GM12878 (cell line): ENCODE results near the gene CHRNG. TPM values are rescaled to one million over a fixed set of nuclear protein-coding genes. Genes with fewer than 3 reads are reported as not detected.
A peak's percentile ranks its signal among the peaks of the same experiment; 100 is the strongest.

Experiments used
- ATAC-seq: fragments of 200-7000 bp; cut with Tn5 transposase; 3 replicates; pipeline ENCODE4 v1.9.1; 2020; ENCODE audit warnings: mild to moderate bottlenecking, moderate library complexity
- BruUV-seq: library from RNA; stranded (reverse); fragments of 400-500 nt; replicated peaks from 2 replicates; lab custom pipeline; 2021; lab: Mats Ljungman, UMichigan
- CTCF ChIA-PET: fragments of 300-600 bp; sonication (Branson Sonifier 250); formaldehyde crosslinking; extraction: SDS; loops from one replicate; lab custom pipeline; 2021; ENCODE audit warnings: inconsistent platforms; lab: Yijun Ruan, JAX
- POLR2A ChIA-PET: fragments of 350-600 bp; formaldehyde crosslinking; extraction: SDS; loops from one replicate; lab custom pipeline; 2021; ENCODE audit warnings: inconsistent platforms; lab: Charles Lee
- RAD21 ChIA-PET: fragments of 300-600 bp; sonication (Branson Sonifier 250); formaldehyde crosslinking; loops from one replicate; lab custom pipeline; 2023; ENCODE audit warnings: antibody characterized with exemption; ENCODE audit not compliant: unreplicated experiment; lab: Charles Lee
- SMC1A ChIA-PET: fragments of 300-600 bp; sonication (Branson Sonifier 250); formaldehyde crosslinking; loops from one replicate; lab custom pipeline; 2023; ENCODE audit not compliant: unreplicated experiment, uncharacterized antibody; lab: Charles Lee
- DNase-seq: peaks from one replicate; pipeline ENCODE4 v3.0.0-alpha.2; 2011; ENCODE audit warnings: low read depth, low spot score
- FAIRE-seq: peaks from 3 replicates; lab custom pipeline; 2011; peaks lifted over from hg19 to GRCh38; lab: Jason Lieb, UNC
- H2AFZ ChIP-seq: 2 replicates; pipeline ENCODE4 v1.6.0; 2011; ENCODE audit warnings: low read depth, low read length, control low read depth; ENCODE audit not compliant: control insufficient read depth
- H3K27ac ChIP-seq: 2 replicates; pipeline ENCODE4 v1.5.1; 2011; ENCODE audit warnings: control low read depth; ENCODE audit not compliant: control insufficient read depth, insufficient read depth
- H3K27me3 ChIP-seq, 2 experiments: replicated peaks in 1 of 2; 2 replicates each; pipeline versions ENCODE4 v1.6.0 to v1.6.1; 2011; ENCODE audit warnings: low read length in 1 of 2; ENCODE audit not compliant: control insufficient read depth in 2 of 2, insufficient read depth in 2 of 2
- H3K36me3 ChIP-seq, 2 experiments: 2 replicates each; pipeline ENCODE4 v1.5.1; 2011; ENCODE audit warnings: low read length in 1 of 2; ENCODE audit not compliant: control insufficient read depth in 2 of 2, insufficient read depth in 2 of 2
- H3K4me1 ChIP-seq: 2 replicates; pipeline ENCODE4 v1.6.1; 2011; ENCODE audit warnings: mild to moderate bottlenecking, low read length, moderate library complexity, mixed read lengths; ENCODE audit not compliant: control insufficient read depth, insufficient read depth
- H3K4me2 ChIP-seq: 2 replicates; pipeline ENCODE4 v1.6.0; 2011; ENCODE audit warnings: control low read depth; ENCODE audit not compliant: control insufficient read depth, insufficient read depth
- H3K4me3 ChIP-seq: fragments of 200-600 bp; sonication (generic); 2 replicates; pipeline ENCODE4 v1.5.1; 2016
- H3K79me2 ChIP-seq: 2 replicates; pipeline ENCODE4 v1.6.0; 2011; ENCODE audit warnings: low read length; ENCODE audit not compliant: control insufficient read depth, insufficient read depth
- H3K9ac ChIP-seq: 2 replicates; pipeline ENCODE4 v1.8.0; 2011; ENCODE audit warnings: low read length, control low read depth, mixed read lengths; ENCODE audit not compliant: control insufficient read depth, insufficient read depth
- H3K9me3 ChIP-seq: replicated peaks from 3 replicates; pipeline ENCODE4 v1.5.1; 2011; ENCODE audit warnings: mild to moderate bottlenecking, low read length; ENCODE audit not compliant: control insufficient read depth, insufficient read depth
- H4K20me1 ChIP-seq: 2 replicates; pipeline ENCODE4 v1.6.0; 2011; ENCODE audit not compliant: control insufficient read depth, insufficient read depth
- CHD2 ChIP-seq: IDR thresholded peaks from 2 replicates; pipeline ENCODE4 v1.6.1; 2011; ENCODE audit warnings: low read depth, low read length, improper control_type of control experiment, borderline replicate concordance
- EP300 ChIP-seq, 2 experiments: fragments of 150-350 bp in 1 of 2; IDR thresholded peaks; 2 replicates each; pipeline ENCODE4 v1.6.1; 2011 to 2012; ENCODE audit warnings: low read depth in 2 of 2, low read length in 2 of 2, borderline replicate concordance in 1 of 2, improper control_type of control experiment in 1 of 2, inconsistent platforms in 1 of 2; ENCODE audit not compliant: control insufficient read depth in 1 of 2
- FOXK2 ChIP-seq: fragments of 450-650 bp; IDR thresholded peaks from 2 replicates; pipeline ENCODE4 v1.6.1; 2017; ENCODE audit warnings: mild to moderate bottlenecking, moderate library complexity
- IKZF2 ChIP-seq, 2 experiments: fragments of 450-650 bp; IDR thresholded peaks; 2 replicates each; pipeline ENCODE4 v1.6.1; 2017; ENCODE audit warnings: mild to moderate bottlenecking in 2 of 2, moderate library complexity in 2 of 2
- KDM1A ChIP-seq: fragments of 200-600 bp; sonication (generic); IDR thresholded peaks from 2 replicates; pipeline ENCODE4 v1.6.1; 2016; ENCODE audit warnings: borderline replicate concordance
- LARP7 ChIP-seq: fragments of 450-650 bp; IDR thresholded peaks from 2 replicates; pipeline ENCODE4 v1.6.1; 2017; ENCODE audit warnings: mild to moderate bottlenecking
- NFYA ChIP-seq: IDR thresholded peaks from 2 replicates; pipeline ENCODE4 v1.6.1; 2011; ENCODE audit warnings: low read depth, mild to moderate bottlenecking, low read length, improper control_type of control experiment, borderline replicate concordance
- NRF1 ChIP-seq: conservative IDR thresholded peaks from 2 replicates; pipeline ENCODE4 v1.6.1; 2011; ENCODE audit warnings: mild to moderate bottlenecking, low read depth, low read length, improper control_type of control experiment
- POU2F2 ChIP-seq: IDR thresholded peaks from 3 replicates; pipeline ENCODE4 v1.6.1; 2011; ENCODE audit warnings: low read depth, mild to moderate bottlenecking, low read length, borderline replicate concordance
- YY1 ChIP-seq: IDR thresholded peaks from 2 replicates; pipeline ENCODE4 v1.6.1; 2011; ENCODE audit warnings: low read depth, mild to moderate bottlenecking, low read length
- ZNF622 ChIP-seq: fragments of 450-650 bp; IDR thresholded peaks from 2 replicates; pipeline ENCODE4 v1.6.1; 2017; ENCODE audit warnings: mild to moderate bottlenecking, inconsistent platforms
- WGBS: methylation state at CpG from one replicate; pipeline ENCODE4 v1.1.6; 2016; ENCODE audit warnings: low lambda C conversion rate; ENCODE audit not compliant: insufficient replicate concordance, insufficient coverage; ENCODE audit errors: missing lambda C conversion rate; 5-methylcytosine and 5-hydroxymethylcytosine counted together
- in situ Hi-C: fragments of 300-500 bp; cut with MboI; formaldehyde crosslinking; loops from 9 replicates; pipeline ENCODE4 v1.14.3; 2018; ENCODE audit warnings: mixed read lengths
- intact Hi-C: fragments of 100-400 bp; cut with micrococcal nuclease; formaldehyde crosslinking; loops from one replicate; pipeline ENCODE4 v1.14.2; 2022; ENCODE audit not compliant: unreplicated experiment
- polyA plus RNA-seq, 11 experiments: library from polyadenylated mRNA; depleted of rRNA in 4 of 11; unstranded in 6 of 11; stranded (reverse) in 5 of 11; fragments of >200 nt; fragmentation: Nextera tagmentation in 4 of 11; fragmentation: Illumina TruSeq in 1 of 11; extraction: Ambion mirVana in 4 of 11; extraction: Trizol in 1 of 11; gene quantifications; 1 replicate in 1 of 11; 2 replicates in 10 of 11; pipeline versions ENCODE4 v1.2.1 to v1.2.3, GENCODE V29; 2011 to 2016; ENCODE audit warnings: inconsistent platforms in 2 of 11, missing spikeins in 2 of 11, low read depth in 1 of 11
- total RNA-seq, 4 experiments: library from RNA; depleted of rRNA in 3 of 4; stranded (reverse); fragments of >200 nt in 3 of 4; fragmentation: Illumina TruSeq in 1 of 4; extraction: Trizol in 1 of 4; gene quantifications; 2 replicates each; pipeline versions ENCODE4 v1.2.1 to v1.2.3, GENCODE V29; 2013 to 2021
- TF ChIP-seq, protein P1 (sequence below): IDR thresholded peaks from 2 replicates; pipeline ENCODE4 v1.6.1; 2012; ENCODE audit warnings: low read depth, low read length, improper control_type of control experiment
- TF ChIP-seq, protein P2 (sequence below): fragments of 450-650 bp; IDR thresholded peaks from 2 replicates; pipeline ENCODE4 v1.6.1; 2016; ENCODE audit warnings: mild to moderate bottlenecking
- TF ChIP-seq, protein P3 (sequence below): fragments of 450-650 bp; conservative IDR thresholded peaks from 2 replicates; pipeline ENCODE4 v1.6.1; 2017; ENCODE audit warnings: mild to moderate bottlenecking, moderate library complexity

Gene CHRNG
- total and polyA plus RNA-seq, 10 of the 15 experiments (the other 5 are each of a cell fraction or from before 2014, with no cell fraction given) = 0.17 TPM; not detected in 9

GRCh38 chr2:232520489-232520888 lies 19.0 kb upstream of the CHRNG start:
- intact Hi-C loops = no loop called here
- Histone ChIP-seq H3K27ac (no peak overlapping the region), H3K4me3 (no peak overlapping the region), H4K20me1 (no peaks in the 10 kb centered on the region), H3K36me3 (no peaks in the 10 kb centered on the region), H3K4me2 (no peak overlapping the region), H3K27me3 (peaks cover 3 to 6% of the 10 kb centered on the region in 2 experiments; a peak in 3 of 4 replicates), H3K9ac (no peak overlapping the region), H3K9me3 (no peaks in the 10 kb centered on the region), H3K4me1 (no peaks in the 10 kb centered on the region), H2AFZ (no peak overlapping the region), H3K79me2 (no peaks in the 10 kb centered on the region)
- SMC1A ChIA-PET = no interaction called here
- peak; percentile 22; the same call in 1 of the 3 replicates for ATAC-seq
- TF ChIP-seq, protein P1, sequence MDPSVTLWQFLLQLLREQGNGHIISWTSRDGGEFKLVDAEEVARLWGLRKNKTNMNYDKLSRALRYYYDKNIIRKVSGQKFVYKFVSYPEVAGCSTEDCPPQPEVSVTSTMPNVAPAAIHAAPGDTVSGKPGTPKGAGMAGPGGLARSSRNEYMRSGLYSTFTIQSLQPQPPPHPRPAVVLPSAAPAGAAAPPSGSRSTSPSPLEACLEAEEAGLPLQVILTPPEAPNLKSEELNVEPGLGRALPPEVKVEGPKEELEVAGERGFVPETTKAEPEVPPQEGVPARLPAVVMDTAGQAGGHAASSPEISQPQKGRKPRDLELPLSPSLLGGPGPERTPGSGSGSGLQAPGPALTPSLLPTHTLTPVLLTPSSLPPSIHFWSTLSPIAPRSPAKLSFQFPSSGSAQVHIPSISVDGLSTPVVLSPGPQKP = no peak
- no peak for TF ChIP-seq NFYA
- TF ChIP-seq YY1 = no peak
- TF ChIP-seq ZNF622 = no peak
- no peak for TF ChIP-seq EP300 (IDR thresholded peaks at IDR 0.05; ENCODE audit: borderline replicate concordance in 1 of 2, control insufficient read depth in 1 of 2, low read depth in 2 of 2, low read length in 2 of 2)
- no peak for TF ChIP-seq IKZF2 (IDR thresholded peaks at IDR 0.05)
- TF ChIP-seq FOXK2 = no peak
- TF ChIP-seq, protein P2, sequence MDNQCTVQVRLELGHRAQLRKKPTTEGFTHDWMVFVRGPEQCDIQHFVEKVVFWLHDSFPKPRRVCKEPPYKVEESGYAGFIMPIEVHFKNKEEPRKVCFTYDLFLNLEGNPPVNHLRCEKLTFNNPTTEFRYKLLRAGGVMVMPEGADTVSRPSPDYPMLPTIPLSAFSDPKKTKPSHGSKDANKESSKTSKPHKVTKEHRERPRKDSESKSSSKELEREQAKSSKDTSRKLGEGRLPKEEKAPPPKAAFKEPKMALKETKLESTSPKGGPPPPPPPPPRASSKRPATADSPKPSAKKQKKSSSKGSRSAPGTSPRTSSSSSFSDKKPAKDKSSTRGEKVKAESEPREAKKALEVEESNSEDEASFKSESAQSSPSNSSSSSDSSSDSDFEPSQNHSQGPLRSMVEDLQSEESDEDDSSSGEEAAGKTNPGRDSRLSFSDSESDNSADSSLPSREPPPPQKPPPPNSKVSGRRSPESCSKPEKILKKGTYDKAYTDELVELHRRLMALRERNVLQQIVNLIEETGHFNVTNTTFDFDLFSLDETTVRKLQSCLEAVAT = no peak
- TF ChIP-seq, protein P3, sequence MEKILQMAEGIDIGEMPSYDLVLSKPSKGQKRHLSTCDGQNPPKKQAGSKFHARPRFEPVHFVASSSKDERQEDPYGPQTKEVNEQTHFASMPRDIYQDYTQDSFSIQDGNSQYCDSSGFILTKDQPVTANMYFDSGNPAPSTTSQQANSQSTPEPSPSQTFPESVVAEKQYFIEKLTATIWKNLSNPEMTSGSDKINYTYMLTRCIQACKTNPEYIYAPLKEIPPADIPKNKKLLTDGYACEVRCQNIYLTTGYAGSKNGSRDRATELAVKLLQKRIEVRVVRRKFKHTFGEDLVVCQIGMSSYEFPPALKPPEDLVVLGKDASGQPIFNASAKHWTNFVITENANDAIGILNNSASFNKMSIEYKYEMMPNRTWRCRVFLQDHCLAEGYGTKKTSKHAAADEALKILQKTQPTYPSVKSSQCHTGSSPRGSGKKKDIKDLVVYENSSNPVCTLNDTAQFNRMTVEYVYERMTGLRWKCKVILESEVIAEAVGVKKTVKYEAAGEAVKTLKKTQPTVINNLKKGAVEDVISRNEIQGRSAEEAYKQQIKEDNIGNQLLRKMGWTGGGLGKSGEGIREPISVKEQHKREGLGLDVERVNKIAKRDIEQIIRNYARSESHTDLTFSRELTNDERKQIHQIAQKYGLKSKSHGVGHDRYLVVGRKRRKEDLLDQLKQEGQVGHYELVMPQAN = no peak
- no peak for TF ChIP-seq LARP7
- no peak for TF ChIP-seq CHD2
- TF ChIP-seq POU2F2 = no peak
- TF ChIP-seq KDM1A = no peak
- no peak for TF ChIP-seq NRF1
- 25% methylated on average over 15 of the region's 15 CpGs for WGBS
- in situ Hi-C loops = no loop called here
- no peak for DNase-seq
- FAIRE-seq = no peak
- CTCF ChIA-PET = interaction anchor here (1.2 to 1.6 kb wide), 4 partner anchors 11 to 613 kb away, joined by 3 to 5 read pairs (median 4); no protein-coding TSS in a partner anchor
- BruUV-seq = no TSS peak
- POLR2A ChIA-PET = no interaction called here
- RAD21 ChIA-PET = interaction anchor here (0.8 kb wide), 1 partner anchor 183 kb away, joined by 3 read pairs; no protein-coding TSS in a partner anchor
